Activated T-cell treated with anti-CD3 and anti-CD28 coated beads for 4 hours (primary cell): Measurements from ENCODE around the gene GSTP1.

ENCODE experiments used
- DNase-seq: peaks from one replicate; pipeline ENCODE4 v3.0.0-alpha.2; 2020

GSTP1 gene

GRCh38 chr11:67632175-67632981 lies 48.8 kb downstream of the GSTP1 start:
- DNase-seq, result no peak

- no peak for DNase-seq
Observed at GRCh38 chr11:67632982-67633755, 49.6 kb downstream of the GSTP1 start.

GRCh38 chr11:67633758-67634365 lies 50.2 kb downstream of the GSTP1 start:
- no peak for DNase-seq

- DNase-seq, result no peak
Observed at GRCh38 chr11:67634366-67635230, 51.0 kb downstream of the GSTP1 start.

GRCh38 chr11:67635231-67635521 lies 51.6 kb downstream of the GSTP1 start:
- DNase-seq, result no peak
